Breast epithelium (tissue), 4 donors: ENCODE measurements around the gene DRGX. TPM values are rescaled to one million over a fixed set of nuclear protein-coding genes. Genes with fewer than 3 reads are reported as not detected.

Experiments
- DNase-seq, 2 donors: peaks; one replicate each; pipeline ENCODE4 v3.0.0-alpha.2; 2019; ENCODE audit warnings: low spot score in 2 of 2
- H3K27ac ChIP-seq, 2 donors: fragments of 200-600 bp; sonication (generic) in 1 of 2; one replicate each; pipeline ENCODE4 v1.5.1; 2016 to 2019; ENCODE audit warnings: mild to moderate bottlenecking in 1 of 2
- H3K27me3 ChIP-seq, 2 donors: fragments of 200-600 bp; sonication (generic) in 1 of 2; one replicate each; pipeline versions ENCODE4 v1.5.1 to v1.6.0; 2017 to 2019; ENCODE audit warnings: control low read depth in 1 of 2, mild to moderate bottlenecking in 1 of 2
- H3K36me3 ChIP-seq: fragments of 200-600 bp; one replicate; pipeline ENCODE4 v1.5.1; 2019
- H3K4me1 ChIP-seq, 2 donors: fragments of 200-600 bp; sonication (generic); one replicate each; pipeline ENCODE4 v1.5.1; 2016 to 2019; ENCODE audit warnings: control low read depth in 1 of 2
- H3K4me3 ChIP-seq, 3 donors: fragments of 200-600 bp; sonication (generic); 1 replicate in 2 of 3; 2 replicates in 1 of 3; pipeline ENCODE4 v1.5.1; 2016 to 2019; ENCODE audit warnings: mild to moderate bottlenecking in 3 of 3, moderate library complexity in 2 of 3
- H3K9me3 ChIP-seq, 2 donors: fragments of 200-600 bp; sonication (generic) in 1 of 2; one replicate each; pipeline ENCODE4 v1.5.1; 2016 to 2019; ENCODE audit warnings: control low read depth in 1 of 2
- CTCF ChIP-seq, 3 donors: fragments of 450-650 bp; IDR thresholded peaks; one replicate each; pipeline ENCODE4 v1.5.1; 2016 to 2017; ENCODE audit warnings: antibody characterized with exemption in 3 of 3, mild to moderate bottlenecking in 3 of 3, moderate library complexity in 3 of 3
- POLR2A ChIP-seq: fragments of 450-650 bp; IDR thresholded peaks from one replicate; pipeline ENCODE4 v1.6.1; 2016; ENCODE audit warnings: antibody characterized with exemption, mild to moderate bottlenecking, moderate library complexity
- POLR2AphosphoS5 ChIP-seq, 3 donors: sonication (generic); formaldehyde crosslinking; IDR thresholded peaks; one replicate each; pipeline ENCODE4 v1.6.1; 2017; ENCODE audit warnings: antibody characterized with exemption in 3 of 3
- intact Hi-C: fragments of 100-400 bp; cut with DNase I; formaldehyde crosslinking; loops from one replicate; pipeline ENCODE4 v1.15.1; 2023; ENCODE audit warnings: low total_unique reads
- total RNA-seq, 3 donors: library from RNA; depleted of rRNA; stranded (reverse); fragments of >200 nt; gene quantifications; one replicate each; pipeline ENCODE4 v1.1.0, GENCODE V29; 2016

DRGX gene
- total RNA-seq, 3 donors from 2014 or later: not detected

GRCh38 chr10:49387071-49387470 lies 8.8 kb downstream of the DRGX start:
- intact Hi-C loops: no loop called here
- H3K27ac ChIP-seq: no peak overlapping the region

GRCh38 chr10:49385939-49386922 lies 9.7 kb downstream of the DRGX start:
- TF ChIP-seq POLR2A: no peak
- no peak for TF ChIP-seq POLR2AphosphoS5 (IDR thresholded peaks at IDR 0.05)
- TF ChIP-seq CTCF (IDR thresholded peaks at IDR 0.05): no peak
- DNase-seq: no peak
- Histone ChIP-seq H3K27me3 (peaks cover 0 to 28% of the 10 kb centered on the region in 2 donors), H3K27ac (no peak overlapping the region), H3K9me3 (no peaks in the 10 kb centered on the region), H3K36me3 (no peaks in the 10 kb centered on the region), H3K4me3 (no peak overlapping the region), H3K4me1 (no peaks in the 10 kb centered on the region)
- intact Hi-C loops: no loop called here

More at GRCh38 chr10:49387071-49387470, 8.8 kb downstream of the DRGX start:
- Histone ChIP-seq H3K4me3 (no peak overlapping the region), H3K4me1 (no peaks in the 10 kb centered on the region), H3K9me3 (no peaks in the 10 kb centered on the region), H3K36me3 (no peaks in the 10 kb centered on the region), H3K27me3 (peaks cover 0 to 35% of the 10 kb centered on the region in 2 donors)
- no peak for TF ChIP-seq CTCF (IDR thresholded peaks at IDR 0.05)
- no peak for TF ChIP-seq POLR2AphosphoS5 (IDR thresholded peaks at IDR 0.05)
- TF ChIP-seq POLR2A: no peak
- no peak for DNase-seq

- Histone ChIP-seq H3K4me3 (no peak overlapping the region), H3K27ac (no peak overlapping the region), H3K9me3 (no peaks in the 10 kb centered on the region), H3K27me3 (peaks cover 0 to 28% of the 10 kb centered on the region in 2 donors), H3K36me3 (no peaks in the 10 kb centered on the region), H3K4me1 (no peaks in the 10 kb centered on the region)
- intact Hi-C loops: no loop called here
- TF ChIP-seq POLR2A: no peak
- TF ChIP-seq POLR2AphosphoS5 (IDR thresholded peaks at IDR 0.05): no peak
- no peak for TF ChIP-seq CTCF (IDR thresholded peaks at IDR 0.05)
- DNase-seq: no peak
Measured at GRCh38 chr10:49384268-49384953, 11.5 kb downstream of the DRGX start.

GRCh38 chr10:49383853-49384252 lies 12.0 kb downstream of the DRGX start:
- intact Hi-C loops: no loop called here
- Histone ChIP-seq H3K4me1 (no peaks in the 10 kb centered on the region), H3K27me3 (peaks cover 0 to 24% of the 10 kb centered on the region in 2 donors), H3K9me3 (no peaks in the 10 kb centered on the region), H3K27ac (no peak overlapping the region), H3K36me3 (no peaks in the 10 kb centered on the region), H3K4me3 (no peak overlapping the region)
- TF ChIP-seq CTCF (IDR thresholded peaks at IDR 0.05): no peak
- TF ChIP-seq POLR2A: no peak
- TF ChIP-seq POLR2AphosphoS5 (IDR thresholded peaks at IDR 0.05): no peak
- DNase-seq: no peak

- no peak for DNase-seq
Measured at GRCh38 chr10:49382826-49383225, 13.1 kb downstream of the DRGX start.

More at GRCh38 chr10:49382826-49383225, 13.1 kb downstream of the DRGX start:
- Histone ChIP-seq H3K4me3 (no peak overlapping the region), H3K4me1 (no peaks in the 10 kb centered on the region), H3K9me3 (no peaks in the 10 kb centered on the region), H3K27me3 (peaks cover 0 to 24% of the 10 kb centered on the region in 2 donors), H3K36me3 (no peaks in the 10 kb centered on the region), H3K27ac (no peak overlapping the region)
- intact Hi-C loops: no loop called here
- no peak for TF ChIP-seq CTCF (IDR thresholded peaks at IDR 0.05)
- no peak for TF ChIP-seq POLR2AphosphoS5 (IDR thresholded peaks at IDR 0.05)
- no peak for TF ChIP-seq POLR2A
